ENCODE data around the gene LSAMP. TPM values are rescaled to one million over a fixed set of nuclear protein-coding genes. Genes with fewer than 3 reads are reported as not detected.

LSAMP gene
- total and polyA plus RNA-seq, 9 of the 15 experiments (the other 6 are each of a cell fraction or from before 2014, with no cell fraction given): 0.09 to 0.11 TPM; not detected in 7

DNA sequence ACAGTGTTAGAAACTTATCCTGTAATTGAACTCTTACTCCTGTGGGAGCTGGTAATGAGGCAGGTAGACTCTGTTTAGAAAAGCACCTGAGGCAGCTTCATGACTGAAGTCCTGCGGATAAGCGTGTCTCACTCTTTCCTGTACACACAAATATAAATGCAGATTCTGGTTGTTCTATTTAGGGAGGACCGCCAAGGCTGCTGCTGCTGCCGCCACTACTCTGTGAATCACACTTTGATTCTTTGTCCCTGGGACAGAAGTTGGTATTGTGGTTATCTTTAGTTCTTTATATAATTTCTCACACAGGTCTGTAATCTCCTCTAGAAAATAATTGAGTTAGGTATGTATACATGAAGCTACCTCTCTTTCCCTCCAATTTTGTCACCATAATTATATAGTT lies 3.6 kb downstream of the LSAMP start:
- H3K9me3 ChIP-seq (replicated peaks; ENCODE audit: control insufficient read depth, insufficient read depth, low read depth, low read length): no peaks in the 10 kb centered on the region
- in situ Hi-C loops (cut with MboI): no loop called here
- POLR2A ChIA-PET: no interaction called here

More for the DNA sequence above, 3.6 kb downstream of the LSAMP start:
- FAIRE-seq (no peak), ATAC-seq (no peak), DNase-seq (ENCODE audit: extremely low read depth in 1 of 4, low spot score in 3 of 4) (no peak)
- H3K27ac ChIP-seq (ENCODE audit: extremely low read depth, low read depth, low read length): no peak overlapping the region
- intact Hi-C loops (cut with micrococcal nuclease): no loop called here
- H3K27me3 ChIP-seq (ENCODE audit: control insufficient read depth in 2 of 2, insufficient read depth in 2 of 2, low read length in 2 of 2): no peaks in the 10 kb centered on the region
- no peak overlapping the region for H3K4me2 ChIP-seq (ENCODE audit: insufficient read depth, low read length)
- no peaks in the 10 kb centered on the region for H3K79me2 ChIP-seq (ENCODE audit: control insufficient read depth, insufficient read depth, low read length)
- no peak overlapping the region for H3K4me3 ChIP-seq
- H4K20me1 ChIP-seq (replicated peaks; ENCODE audit: control insufficient read depth, insufficient read depth, low read length): no peaks in the 10 kb centered on the region
- no peaks in the 10 kb centered on the region for H3K36me3 ChIP-seq (ENCODE audit: control insufficient read depth, insufficient read depth, low read length)
- WGBS (ENCODE audit: insufficient coverage, low coverage, missing lambda C conversion rate): 0% methylated on average over 4 of the region's 4 CpGs
- H3K9me1 ChIP-seq (ENCODE audit: control insufficient read depth, insufficient read depth, low read length): no peaks in the 10 kb centered on the region
- CTCF ChIA-PET (ENCODE audit: low intra/inter-chr PET ratio): no interaction called here
- H2AFZ ChIP-seq (ENCODE audit: low read depth, low read length): no peak overlapping the region
- no TSS peak for BruUV-seq (replicated peaks)
- no peak for TF ChIP-seq ZBTB49 (CRISPR knock-in tag; IDR thresholded peaks at IDR 0.05; ENCODE audit: borderline replicate concordance)
- no peak for TF ChIP-seq ELF4 (CRISPR knock-in tag; IDR thresholded peaks at IDR 0.05)
- no peak for TF ChIP-seq PATZ1 (CRISPR knock-in tag; IDR thresholded peaks at IDR 0.05; ENCODE audit: borderline replicate concordance)
- TF ChIP-seq SAFB2 (IDR thresholded peaks at IDR 0.05; ENCODE audit: borderline replicate concordance, low read depth, low read length, severe bottlenecking): no peak
- TF ChIP-seq CTBP1 (IDR thresholded peaks at IDR 0.05; ENCODE audit: borderline replicate concordance): no peak
- no peaks in the 10 kb centered on the region for H3K4me1 ChIP-seq (replicated peaks in 1 of 2; ENCODE audit: control insufficient read depth in 2 of 2, insufficient read depth in 2 of 2, low read length in 2 of 2)
- no peak overlapping the region for H3K9ac ChIP-seq (ENCODE audit: insufficient read depth in 1 of 2, low read depth in 2 of 2, low read length in 2 of 2)
